T-helper 1 cell treated with Interleukin-12 subunit alpha and Interleukin-12 subunit beta and Interleukin-4 antibody, amounts not matched to agents 30 ng/mL and 1 ng/mL, for 36 hours (primary cell): Measurements from ENCODE around the gene MYCBPAP. TPM values are rescaled to one million over a fixed set of nuclear protein-coding genes. Genes with fewer than 3 reads are reported as not detected.

Experiments used
- intact Hi-C: fragments of 100-400 bp; cut with micrococcal nuclease; formaldehyde crosslinking; loops from one replicate; pipeline ENCODE4 v1.15.1; 2024
- total RNA-seq: library from RNA; stranded (reverse); gene quantifications from 2 replicates; pipeline ENCODE4 v1.2.3, GENCODE V29; 2022

MYCBPAP gene
- 7.5 and 8.2 TPM in 2 replicates for total RNA-seq

GRCh38 chr17:50507871-50508572 lies at the start of gene MYCBPAP:
Gene MYCBPAP, plus strand, starts transcription at chr17:50508439. Its CDS starts 236 bp downstream, at chr17:50508675.
- intact Hi-C loops = loop anchor here (1.0 kb wide), 1 partner anchor 51 kb away; no protein-coding TSS in a partner anchor

- intact Hi-C loops = no loop called here
These were observed 49.2 kb upstream of the MYCBPAP start for GRCh38 chr17:50458701-50459676.

- intact Hi-C loops = no loop called here
These were observed 48.5 kb upstream of the MYCBPAP start for GRCh38 chr17:50459756-50460155.

- intact Hi-C loops = no loop called here
These were observed 47.3 kb upstream of the MYCBPAP start for GRCh38 chr17:50460831-50461526.

GRCh38 chr17:50461550-50462132 lies 46.6 kb upstream of the MYCBPAP start:
- intact Hi-C loops = no loop called here

- intact Hi-C loops = no loop called here
These were observed 45.8 kb upstream of the MYCBPAP start for GRCh38 chr17:50462446-50462845.

- intact Hi-C loops = no loop called here
These were observed 44.1 kb upstream of the MYCBPAP start for GRCh38 chr17:50464121-50464520.

- intact Hi-C loops = no loop called here
These were observed 43.5 kb upstream of the MYCBPAP start for GRCh38 chr17:50464736-50465135.

GRCh38 chr17:50465171-50465570 lies 43.1 kb upstream of the MYCBPAP start:
- intact Hi-C loops = no loop called here

- intact Hi-C loops = no loop called here
These were observed 42.6 kb upstream of the MYCBPAP start for GRCh38 chr17:50465635-50466034.

GRCh38 chr17:50466371-50467113 lies 41.7 kb upstream of the MYCBPAP start:
- intact Hi-C loops = no loop called here

GRCh38 chr17:50467114-50467854 lies 41.0 kb upstream of the MYCBPAP start:
- intact Hi-C loops = no loop called here

- intact Hi-C loops = no loop called here
These were observed 40.4 kb upstream of the MYCBPAP start for GRCh38 chr17:50467855-50468303.

GRCh38 chr17:50468304-50469207 lies 39.7 kb upstream of the MYCBPAP start, which contains the start of gene CHAD:
Gene CHAD, minus strand, starts transcription at chr17:50468880. Its CDS starts 67 bp downstream, at chr17:50468813.
- intact Hi-C loops = no loop called here

GRCh38 chr17:50469208-50469605 lies 39.0 kb upstream of the MYCBPAP start:
- intact Hi-C loops = no loop called here

GRCh38 chr17:50469671-50470305 lies 38.5 kb upstream of the MYCBPAP start:
- intact Hi-C loops = no loop called here

GRCh38 chr17:50470426-50470825 lies 37.8 kb upstream of the MYCBPAP start:
- intact Hi-C loops = no loop called here
